ENCODE results near the gene CTNNA2.

CTNNA2 gene

DNA sequence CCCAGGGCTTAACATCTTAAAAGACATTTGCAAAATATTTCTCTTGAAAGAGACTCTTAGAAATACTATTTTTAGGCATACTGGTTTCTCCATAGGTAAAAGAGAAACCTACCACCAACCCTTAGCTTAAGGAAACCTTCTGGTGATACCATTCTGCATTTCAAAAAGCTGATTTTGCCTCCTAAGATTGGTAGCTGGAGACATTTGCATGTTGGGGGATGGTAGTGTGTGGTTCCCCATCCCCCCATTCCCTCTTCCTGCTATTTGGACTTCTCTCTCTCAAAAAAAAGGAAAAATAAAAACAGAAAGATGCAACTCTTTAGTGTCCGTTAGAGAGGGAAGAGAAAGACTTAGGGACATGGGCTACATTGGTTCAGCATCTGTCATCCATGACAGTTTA lies 787.5 kb downstream of the CTNNA2 start:
- Histone ChIP-seq H3K9me3 (ENCODE audit: control insufficient read depth in 2 of 2, low read length in 2 of 2) (no peaks in the 10 kb centered on the region), H3K9ac (ENCODE audit: low read depth in 1 of 2, low read length in 2 of 2) (no peak overlapping the region), H3K4me3 (ENCODE audit: low read length in 2 of 2) (no peak overlapping the region), H3K4me1 (ENCODE audit: control insufficient read depth in 2 of 2, insufficient read depth in 2 of 2, low read length in 2 of 2) (no peaks in the 10 kb centered on the region), H3K36me3 (ENCODE audit: control insufficient read depth in 2 of 2, insufficient read depth in 2 of 2, low read length in 2 of 2) (no peaks in the 10 kb centered on the region), H3K27me3 (ENCODE audit: control insufficient read depth in 2 of 2, insufficient read depth in 2 of 2, low read length in 2 of 2) (peaks cover 30 to 37% of the 10 kb centered on the region in 2 donors), H3K27ac (ENCODE audit: low read depth in 2 of 2, low read length in 2 of 2) (no peak overlapping the region)

- no peaks in the 10 kb centered on the region for H3K9me3 ChIP-seq (ENCODE audit: control insufficient read depth in 2 of 2, low read length in 2 of 2)
- H3K4me3 ChIP-seq (ENCODE audit: low read length in 2 of 2) = no peak overlapping the region
- peaks cover 35 to 41% of the 10 kb centered on the region in 2 donors for H3K27me3 ChIP-seq (ENCODE audit: control insufficient read depth in 2 of 2, insufficient read depth in 2 of 2, low read length in 2 of 2)
- H3K9ac ChIP-seq (ENCODE audit: low read depth in 1 of 2, low read length in 2 of 2) = no peak overlapping the region
- no peaks in the 10 kb centered on the region for H3K4me1 ChIP-seq (ENCODE audit: control insufficient read depth in 2 of 2, insufficient read depth in 2 of 2, low read length in 2 of 2)
- no peaks in the 10 kb centered on the region for H3K36me3 ChIP-seq (ENCODE audit: control insufficient read depth in 2 of 2, insufficient read depth in 2 of 2, low read length in 2 of 2)
- no peak overlapping the region for H3K27ac ChIP-seq (ENCODE audit: low read depth in 2 of 2, low read length in 2 of 2)
These were observed 788.1 kb downstream of the CTNNA2 start for GRCh38 chr2:80300954-80301353.

DNA sequence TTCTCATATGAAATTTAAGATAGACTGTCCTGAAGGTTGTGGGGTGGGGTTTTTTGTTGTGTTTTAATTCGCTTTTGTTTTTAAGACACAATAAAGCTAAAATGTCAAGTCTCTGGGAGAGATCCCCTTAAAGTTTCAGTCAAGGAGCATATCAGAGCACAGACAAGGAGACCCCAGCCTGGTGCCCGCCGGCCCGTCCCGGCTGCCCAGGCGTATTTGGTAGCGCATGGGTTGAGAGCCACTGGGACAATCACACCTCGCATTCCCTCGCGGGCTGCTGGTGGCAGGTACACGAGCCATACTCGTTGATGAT lies 789.1 kb downstream of the CTNNA2 start:
- Histone ChIP-seq H3K9ac (ENCODE audit: low read depth in 1 of 2, low read length in 2 of 2) (no peak overlapping the region), H3K27me3 (ENCODE audit: control insufficient read depth in 2 of 2, insufficient read depth in 2 of 2, low read length in 2 of 2) (peaks cover 36 to 41% of the 10 kb centered on the region in 2 donors), H3K27ac (ENCODE audit: low read depth in 2 of 2, low read length in 2 of 2) (no peak overlapping the region), H3K4me1 (ENCODE audit: control insufficient read depth in 2 of 2, insufficient read depth in 2 of 2, low read length in 2 of 2) (no peaks in the 10 kb centered on the region), H3K9me3 (ENCODE audit: control insufficient read depth in 2 of 2, low read length in 2 of 2) (no peaks in the 10 kb centered on the region), H3K36me3 (ENCODE audit: control insufficient read depth in 2 of 2, insufficient read depth in 2 of 2, low read length in 2 of 2) (no peaks in the 10 kb centered on the region), H3K4me3 (ENCODE audit: low read length in 2 of 2) (no peak overlapping the region)

- H3K9ac ChIP-seq (ENCODE audit: low read depth in 1 of 2, low read length in 2 of 2) = no peak overlapping the region
- no peaks in the 10 kb centered on the region for H3K36me3 ChIP-seq (ENCODE audit: control insufficient read depth in 2 of 2, insufficient read depth in 2 of 2, low read length in 2 of 2)
- peaks cover 36 to 41% of the 10 kb centered on the region in 2 donors for H3K27me3 ChIP-seq (ENCODE audit: control insufficient read depth in 2 of 2, insufficient read depth in 2 of 2, low read length in 2 of 2)
- no peaks in the 10 kb centered on the region for H3K4me1 ChIP-seq (ENCODE audit: control insufficient read depth in 2 of 2, insufficient read depth in 2 of 2, low read length in 2 of 2)
- H3K27ac ChIP-seq (ENCODE audit: low read depth in 2 of 2, low read length in 2 of 2) = no peak overlapping the region
- H3K9me3 ChIP-seq (ENCODE audit: control insufficient read depth in 2 of 2, low read length in 2 of 2) = no peaks in the 10 kb centered on the region
- peak overlapping the region; percentile 1 to 22 for H3K4me3 ChIP-seq (ENCODE audit: low read length in 2 of 2)
These were observed 789.6 kb downstream of the CTNNA2 start for GRCh38 chr2:80302314-80303005.

- Histone ChIP-seq H3K27me3 (ENCODE audit: control insufficient read depth in 2 of 2, insufficient read depth in 2 of 2, low read length in 2 of 2) (peaks cover 36 to 41% of the 10 kb centered on the region in 2 donors), H3K27ac (ENCODE audit: low read depth in 2 of 2, low read length in 2 of 2) (no peak overlapping the region), H3K9ac (ENCODE audit: low read depth in 1 of 2, low read length in 2 of 2) (no peak overlapping the region), H3K9me3 (ENCODE audit: control insufficient read depth in 2 of 2, low read length in 2 of 2) (no peaks in the 10 kb centered on the region), H3K4me3 (ENCODE audit: low read length in 2 of 2) (peak overlapping the region; percentile 37 to 43), H3K4me1 (ENCODE audit: control insufficient read depth in 2 of 2, insufficient read depth in 2 of 2, low read length in 2 of 2) (no peaks in the 10 kb centered on the region), H3K36me3 (ENCODE audit: control insufficient read depth in 2 of 2, insufficient read depth in 2 of 2, low read length in 2 of 2) (no peaks in the 10 kb centered on the region)
These were observed 790.4 kb downstream of the CTNNA2 start for GRCh38 chr2:80303006-80303908.

DNA sequence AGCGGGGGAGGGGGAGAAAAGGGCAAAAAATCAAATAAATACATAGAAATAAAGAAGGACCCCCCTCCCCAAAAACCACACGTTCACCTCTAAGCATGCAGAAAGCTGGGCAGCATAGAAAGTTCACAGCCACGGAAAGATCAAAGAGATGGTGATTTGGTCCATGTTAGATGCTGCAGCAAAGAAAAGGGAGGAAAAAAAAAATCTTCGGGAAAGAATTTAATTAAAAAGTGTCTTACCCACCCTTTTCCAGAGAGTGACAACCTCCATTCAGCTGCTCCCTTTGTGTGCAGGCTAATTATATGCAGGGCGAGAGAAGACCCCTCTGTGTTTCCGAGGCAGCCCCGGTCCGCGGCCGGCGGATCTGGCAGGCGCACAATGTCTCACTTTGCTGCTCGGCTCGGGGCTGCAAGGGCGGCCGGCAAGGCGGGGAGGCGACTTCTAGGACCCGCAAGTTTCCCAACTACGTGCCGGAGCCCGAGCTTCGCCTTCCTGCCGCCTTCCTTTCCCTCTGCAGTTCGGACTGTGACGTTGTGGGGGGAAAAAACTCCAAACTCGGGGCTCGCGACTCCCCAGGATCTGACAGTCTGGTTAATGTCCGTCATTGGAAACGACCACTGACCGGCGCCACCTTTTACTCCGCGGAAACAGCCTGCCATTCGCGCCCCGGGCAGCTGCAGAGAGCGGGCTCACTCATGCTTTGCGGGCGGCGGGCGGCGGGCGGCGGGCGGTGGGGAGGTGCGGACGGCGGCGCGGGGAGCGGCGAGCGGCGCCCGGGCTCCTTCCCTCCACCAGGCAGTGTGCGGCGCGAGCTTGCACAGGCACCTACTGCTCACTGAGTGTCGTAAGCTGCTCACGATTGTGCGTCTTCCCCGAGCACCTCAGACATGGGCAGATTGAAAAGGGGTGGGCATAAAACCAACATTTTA lies 791.3 kb downstream of the CTNNA2 start, which contains the start of gene LRRTM1:
Gene LRRTM1, minus strand, starts transcription at position 844 of the 929 bp plus-strand sequence. CDS start 933 bp downstream, outside the sequence.
- H3K4me1 ChIP-seq (ENCODE audit: control insufficient read depth in 2 of 2, insufficient read depth in 2 of 2, low read length in 2 of 2) = no peaks in the 10 kb centered on the region
- H3K9me3 ChIP-seq (ENCODE audit: control insufficient read depth in 2 of 2, low read length in 2 of 2) = no peaks in the 10 kb centered on the region
- peak within 1 kb of the TSS; percentile 37 to 43 for H3K4me3 ChIP-seq (ENCODE audit: low read length in 2 of 2)
- no peak within 1 kb of the TSS for H3K27ac ChIP-seq (ENCODE audit: low read depth in 2 of 2, low read length in 2 of 2)
- H3K27me3 ChIP-seq (ENCODE audit: control insufficient read depth in 2 of 2, insufficient read depth in 2 of 2, low read length in 2 of 2) = peaks cover 36 to 41% of the 10 kb centered on the region in 2 donors
- H3K36me3 ChIP-seq (ENCODE audit: control insufficient read depth in 2 of 2, insufficient read depth in 2 of 2, low read length in 2 of 2) = no peaks in the 10 kb centered on the region
- H3K9ac ChIP-seq (ENCODE audit: low read depth in 1 of 2, low read length in 2 of 2) = no peak within 1 kb of the TSS

DNA sequence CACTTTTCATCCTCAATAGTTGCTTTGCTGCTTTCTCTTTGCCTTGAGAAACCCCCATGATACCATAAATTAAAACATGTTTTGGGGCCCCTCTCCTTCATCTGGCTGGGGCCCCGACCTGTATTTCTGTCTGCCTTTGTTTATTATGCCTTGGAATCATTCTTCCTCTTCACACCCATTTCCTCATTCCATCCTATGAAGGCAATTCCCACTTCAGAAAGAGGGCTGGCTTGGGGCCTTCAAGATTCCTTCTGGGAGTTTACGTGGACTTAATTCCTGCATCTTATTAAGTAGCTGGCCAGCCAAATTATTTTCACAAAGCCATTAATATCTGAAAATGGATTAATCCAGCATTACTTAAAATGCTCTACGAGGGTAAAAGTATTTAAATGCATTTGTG lies 798.5 kb downstream of the CTNNA2 start:
- Histone ChIP-seq H3K4me1 (ENCODE audit: control insufficient read depth in 2 of 2, insufficient read depth in 2 of 2, low read length in 2 of 2) (no peaks in the 10 kb centered on the region), H3K36me3 (ENCODE audit: control insufficient read depth in 2 of 2, insufficient read depth in 2 of 2, low read length in 2 of 2) (no peaks in the 10 kb centered on the region), H3K27me3 (ENCODE audit: control insufficient read depth in 2 of 2, insufficient read depth in 2 of 2, low read length in 2 of 2) (no peaks in the 10 kb centered on the region), H3K9me3 (ENCODE audit: control insufficient read depth in 2 of 2, low read length in 2 of 2) (no peaks in the 10 kb centered on the region), H3K4me3 (ENCODE audit: low read length in 2 of 2) (no peak overlapping the region), H3K9ac (ENCODE audit: low read depth in 1 of 2, low read length in 2 of 2) (no peak overlapping the region), H3K27ac (ENCODE audit: low read depth in 2 of 2, low read length in 2 of 2) (no peak overlapping the region)

GRCh38 chr2:80312282-80312839 lies 799.5 kb downstream of the CTNNA2 start:
- Histone ChIP-seq H3K9me3 (ENCODE audit: control insufficient read depth in 2 of 2, low read length in 2 of 2) (no peaks in the 10 kb centered on the region), H3K4me3 (ENCODE audit: low read length in 2 of 2) (no peak overlapping the region), H3K27ac (ENCODE audit: low read depth in 2 of 2, low read length in 2 of 2) (no peak overlapping the region), H3K36me3 (ENCODE audit: control insufficient read depth in 2 of 2, insufficient read depth in 2 of 2, low read length in 2 of 2) (no peaks in the 10 kb centered on the region), H3K9ac (ENCODE audit: low read depth in 1 of 2, low read length in 2 of 2) (no peak overlapping the region), H3K4me1 (ENCODE audit: control insufficient read depth in 2 of 2, insufficient read depth in 2 of 2, low read length in 2 of 2) (no peaks in the 10 kb centered on the region), H3K27me3 (ENCODE audit: control insufficient read depth in 2 of 2, insufficient read depth in 2 of 2, low read length in 2 of 2) (no peaks in the 10 kb centered on the region)

- H3K9ac ChIP-seq (ENCODE audit: low read depth in 1 of 2, low read length in 2 of 2) = no peak overlapping the region
- peaks cover 0 to 7% of the 10 kb centered on the region in 2 donors for H3K27me3 ChIP-seq (ENCODE audit: control insufficient read depth in 2 of 2, insufficient read depth in 2 of 2, low read length in 2 of 2)
- H3K4me1 ChIP-seq (ENCODE audit: control insufficient read depth in 2 of 2, insufficient read depth in 2 of 2, low read length in 2 of 2) = no peaks in the 10 kb centered on the region
- H3K27ac ChIP-seq (ENCODE audit: low read depth in 2 of 2, low read length in 2 of 2) = no peak overlapping the region
- no peaks in the 10 kb centered on the region for H3K36me3 ChIP-seq (ENCODE audit: control insufficient read depth in 2 of 2, insufficient read depth in 2 of 2, low read length in 2 of 2)
- no peak overlapping the region for H3K4me3 ChIP-seq (ENCODE audit: low read length in 2 of 2)
- no peaks in the 10 kb centered on the region for H3K9me3 ChIP-seq (ENCODE audit: control insufficient read depth in 2 of 2, low read length in 2 of 2)
These were observed 809.6 kb downstream of the CTNNA2 start for GRCh38 chr2:80322311-80322920.
